OCI-LY3 (cell line): Measurements from ENCODE around the gene GLCE.

Source experiments
- H2AFZ ChIP-seq: fragments of 200-600, 300-600 bp; shearing (Covaris generic); 2 replicates; pipeline ENCODE4 v1.6.0; 2014; ENCODE audit warnings: antibody characterized with exemption, low read depth, low read length
- H3K27ac ChIP-seq: fragments of 200-600, 300-600 bp; sonication (generic); 2 replicates; pipeline ENCODE4 v1.5.1; 2014; ENCODE audit warnings: mild to moderate bottlenecking, low read length, moderate library complexity, mixed read lengths
- H3K27me3 ChIP-seq: fragments of 200-600, 300-600 bp; sonication (generic); 2 replicates; pipeline ENCODE4 v1.6.1; 2014; ENCODE audit warnings: low read depth, low read length, mixed read lengths
- H3K36me3 ChIP-seq: fragments of 200-600, 300-600 bp; sonication (generic); replicated peaks from 2 replicates; pipeline ENCODE3; 2014; ENCODE audit warnings: low read depth, low read length, mixed read lengths
- H3K4me1 ChIP-seq: fragments of 300-600, 200-600 bp; sonication (generic); 2 replicates; pipeline ENCODE4 v1.6.1; 2014; ENCODE audit warnings: low read length, mixed read lengths
- H3K4me2 ChIP-seq: fragments of 200-600, 300-600 bp; sonication (generic); 2 replicates; pipeline ENCODE4 v1.6.1; 2014; ENCODE audit warnings: low read length, mixed read lengths
- H3K4me3 ChIP-seq: fragments of 300-600, 200-600 bp; sonication (generic); 2 replicates; pipeline ENCODE4 v1.5.1; 2014; ENCODE audit warnings: antibody characterized with exemption, mild to moderate bottlenecking, low read length, moderate library complexity
- H3K79me2 ChIP-seq: fragments of 300-600, 200-600 bp; shearing (Covaris generic); 2 replicates; pipeline ENCODE4 v1.6.1; 2014; ENCODE audit warnings: mild to moderate bottlenecking, low read length, mixed read lengths
- H3K9ac ChIP-seq: fragments of 300-600, 200-600 bp; shearing (Covaris generic); 2 replicates; pipeline ENCODE4 v1.6.0; 2014; ENCODE audit warnings: mild to moderate bottlenecking, low read length, moderate library complexity
- H3K9me3 ChIP-seq: fragments of 200-600, 300-600 bp; shearing (Covaris generic); 2 replicates; pipeline ENCODE4 v1.6.1; 2014; ENCODE audit warnings: low read length, mixed read lengths; ENCODE audit not compliant: insufficient read depth
- H4K20me1 ChIP-seq: fragments of 200-600, 300-600 bp; sonication (generic); 2 replicates; pipeline ENCODE4 v1.6.1; 2016; ENCODE audit warnings: low read length, mixed read lengths; ENCODE audit not compliant: insufficient read depth
- EZH2phosphoT487 ChIP-seq: fragments of 200-600 bp; shearing (Covaris generic); IDR thresholded peaks from 2 replicates; pipeline ENCODE4 v1.6.1; 2018; ENCODE audit warnings: antibody characterized with exemption, mixed run types, low read depth
- TF ChIP-seq, protein P1 (sequence below): fragments of 200-600, 300-600 bp; sonication (generic); IDR thresholded peaks from 2 replicates; pipeline ENCODE4 v1.5.1; 2014; ENCODE audit warnings: antibody characterized with exemption, low read length, low read depth

The GLCE gene

GRCh38 chr15:69138963-69139362 lies 21.5 kb upstream of the GLCE start:
- Histone ChIP-seq H3K27me3 (peaks cover 47% of the 10 kb centered on the region), H3K4me2 (no peak overlapping the region), H3K4me3 (no peak overlapping the region), H3K9ac (no peak overlapping the region), H3K9me3 (no peaks in the 10 kb centered on the region), H3K4me1 (no peaks in the 10 kb centered on the region), H4K20me1 (no peaks in the 10 kb centered on the region), H2AFZ (no peak overlapping the region), H3K36me3 (no peaks in the 10 kb centered on the region), H3K27ac (no peak overlapping the region), H3K79me2 (no peaks in the 10 kb centered on the region)
- no peak for TF ChIP-seq EZH2phosphoT487
- TF ChIP-seq, protein P1, sequence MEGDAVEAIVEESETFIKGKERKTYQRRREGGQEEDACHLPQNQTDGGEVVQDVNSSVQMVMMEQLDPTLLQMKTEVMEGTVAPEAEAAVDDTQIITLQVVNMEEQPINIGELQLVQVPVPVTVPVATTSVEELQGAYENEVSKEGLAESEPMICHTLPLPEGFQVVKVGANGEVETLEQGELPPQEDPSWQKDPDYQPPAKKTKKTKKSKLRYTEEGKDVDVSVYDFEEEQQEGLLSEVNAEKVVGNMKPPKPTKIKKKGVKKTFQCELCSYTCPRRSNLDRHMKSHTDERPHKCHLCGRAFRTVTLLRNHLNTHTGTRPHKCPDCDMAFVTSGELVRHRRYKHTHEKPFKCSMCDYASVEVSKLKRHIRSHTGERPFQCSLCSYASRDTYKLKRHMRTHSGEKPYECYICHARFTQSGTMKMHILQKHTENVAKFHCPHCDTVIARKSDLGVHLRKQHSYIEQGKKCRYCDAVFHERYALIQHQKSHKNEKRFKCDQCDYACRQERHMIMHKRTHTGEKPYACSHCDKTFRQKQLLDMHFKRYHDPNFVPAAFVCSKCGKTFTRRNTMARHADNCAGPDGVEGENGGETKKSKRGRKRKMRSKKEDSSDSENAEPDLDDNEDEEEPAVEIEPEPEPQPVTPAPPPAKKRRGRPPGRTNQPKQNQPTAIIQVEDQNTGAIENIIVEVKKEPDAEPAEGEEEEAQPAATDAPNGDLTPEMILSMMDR = no peak

DNA sequence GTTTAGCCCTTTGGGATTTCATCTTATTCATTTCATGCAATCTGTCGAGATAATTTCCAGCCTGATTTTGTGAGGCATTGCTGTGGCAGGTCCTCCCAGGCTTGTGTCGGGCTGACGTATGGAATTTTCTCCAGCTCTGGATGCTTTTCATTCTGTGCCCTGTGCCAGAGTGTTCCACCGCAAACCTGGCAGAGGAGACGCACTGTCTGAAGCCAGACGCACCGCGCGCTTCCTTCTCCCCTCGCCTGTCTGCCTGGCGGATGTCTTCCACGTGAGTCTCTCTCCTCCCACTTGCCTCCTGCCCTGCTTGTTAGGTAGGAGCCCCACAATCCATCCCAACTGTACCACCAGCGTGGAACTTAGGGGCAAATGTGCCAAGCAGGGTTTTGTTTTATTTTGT lies 20.1 kb upstream of the GLCE start:
- H3K79me2 ChIP-seq = no peaks in the 10 kb centered on the region
- no peak for TF ChIP-seq EZH2phosphoT487
- TF ChIP-seq, protein P1 = no peak
- H2AFZ ChIP-seq = no peak overlapping the region
- no peak overlapping the region for H3K4me2 ChIP-seq
- no peaks in the 10 kb centered on the region for H3K9me3 ChIP-seq
- no peak overlapping the region for H3K27ac ChIP-seq
- no peaks in the 10 kb centered on the region for H4K20me1 ChIP-seq
- H3K4me1 ChIP-seq = no peaks in the 10 kb centered on the region
- peaks cover 54% of the 10 kb centered on the region for H3K27me3 ChIP-seq
- H3K4me3 ChIP-seq = no peak overlapping the region
- no peaks in the 10 kb centered on the region for H3K36me3 ChIP-seq
- no peak overlapping the region for H3K9ac ChIP-seq

DNA sequence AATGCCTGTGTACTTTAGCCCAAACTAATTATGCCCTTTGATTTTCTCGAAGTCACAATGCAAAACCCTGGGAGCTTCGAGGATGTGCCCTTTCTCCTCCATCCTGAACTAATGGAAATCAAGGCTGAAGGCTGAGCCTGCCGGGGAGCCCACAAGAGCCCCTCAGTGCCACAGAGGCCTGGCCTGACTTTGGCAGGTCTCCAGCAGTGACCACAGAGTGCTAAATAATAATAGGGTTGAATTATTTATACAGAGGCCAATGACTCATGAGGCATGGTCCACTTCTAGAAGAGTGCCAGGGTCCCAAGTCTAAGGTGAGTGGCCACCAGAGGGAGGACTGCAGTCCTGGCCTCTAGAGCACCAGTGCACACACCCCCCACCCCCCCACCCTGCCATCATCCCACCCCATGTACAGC lies 19.1 kb upstream of the GLCE start:
- Histone ChIP-seq H3K9ac (no peak overlapping the region), H3K9me3 (no peaks in the 10 kb centered on the region), H3K4me1 (no peaks in the 10 kb centered on the region), H2AFZ (no peak overlapping the region), H3K4me3 (no peak overlapping the region), H3K27me3 (peaks cover 55% of the 10 kb centered on the region), H3K79me2 (no peaks in the 10 kb centered on the region), H3K36me3 (no peaks in the 10 kb centered on the region), H3K4me2 (no peak overlapping the region), H4K20me1 (no peaks in the 10 kb centered on the region), H3K27ac (no peak overlapping the region)
- no peak for TF ChIP-seq EZH2phosphoT487
- TF ChIP-seq, protein P1 = no peak

DNA sequence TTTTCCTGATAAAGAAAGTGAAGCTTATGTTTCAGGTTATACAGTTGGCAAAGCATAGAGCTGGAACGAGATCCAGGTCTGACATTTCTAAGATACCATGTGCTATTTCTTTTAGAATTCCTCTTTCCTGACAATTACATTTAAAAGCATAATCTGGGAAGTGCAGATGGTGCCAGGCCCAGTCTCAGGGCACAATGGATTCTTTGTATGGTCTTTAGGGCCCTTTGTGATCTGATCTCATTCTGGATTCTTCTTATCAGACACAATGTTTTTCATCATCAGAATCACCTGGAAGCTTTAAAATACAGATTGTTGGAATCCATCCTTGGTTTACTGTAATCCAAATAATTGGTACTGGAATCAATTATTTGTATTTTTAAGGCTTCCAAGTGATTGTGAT lies 18.6 kb upstream of the GLCE start:
- Histone ChIP-seq H3K9me3 (no peaks in the 10 kb centered on the region), H3K36me3 (no peaks in the 10 kb centered on the region), H2AFZ (no peak overlapping the region), H3K27me3 (peaks cover 56% of the 10 kb centered on the region), H3K9ac (no peak overlapping the region), H3K4me3 (no peak overlapping the region), H3K4me1 (no peaks in the 10 kb centered on the region), H4K20me1 (no peaks in the 10 kb centered on the region), H3K79me2 (no peaks in the 10 kb centered on the region), H3K27ac (no peak overlapping the region), H3K4me2 (no peak overlapping the region)
- TF ChIP-seq, protein P1 = no peak
- TF ChIP-seq EZH2phosphoT487 = no peak
